GM12892 (cell line): ENCODE results near the gene MAPK6.

ENCODE experiments used
- POLR2A ChIP-seq: IDR thresholded peaks from 2 replicates; pipeline ENCODE4 v1.6.1; 2011; ENCODE audit warnings: low read depth, low read length, control low read depth
- POLR2AphosphoS5 ChIP-seq: IDR thresholded peaks from 2 replicates; pipeline ENCODE4 v1.6.1; 2011; ENCODE audit warnings: low read depth, low read length, control low read depth
- TAF1 ChIP-seq: IDR thresholded peaks from 2 replicates; pipeline ENCODE4 v1.6.1; 2011; ENCODE audit warnings: low read depth, mild to moderate bottlenecking, control low read depth, low read length, borderline replicate concordance

GRCh38 chr15:52002351-52002750, 16.7 kb upstream of the MAPK6 start:
- TF ChIP-seq POLR2A (no peak), TAF1 (no peak), POLR2AphosphoS5 (no peak)
